ENCODE measurements around the gene TSPAN9. TPM values are rescaled to one million over a fixed set of nuclear protein-coding genes. Genes with fewer than 3 reads are reported as not detected.

The TSPAN9 gene
- total and polyA plus RNA-seq, 9 donors, result 24.9 to 72.3 (median 55.7) TPM

GRCh38 chr12:3299929-3300832, 223.0 kb downstream of the TSPAN9 start:
- Histone ChIP-seq H3K4me1 (ENCODE audit: insufficient read depth) (no peaks in the 10 kb centered on the region), H3K9me3 (no peaks in the 10 kb centered on the region), H3K4me3 (no peak overlapping the region), H3K27me3 (no peaks in the 10 kb centered on the region), H3K36me3 (no peaks in the 10 kb centered on the region), H3K27ac (no peak overlapping the region)
- intact Hi-C loops (cut with DNase I), result loop anchor here (1.0 to 10.0 kb wide), 10 partner anchors 345 to 975 kb away; partner anchors contain the start of gene CCND2 (in 1 of the 4)
- 2 to 3% (median 3%) methylated on average over 31 to 32 of the region's 32 CpGs for WGBS, 3 donors
- TF ChIP-seq POLR2A (IDR thresholded peaks at IDR 0.05) (no peak), CTCF (IDR thresholded peaks at IDR 0.05) (peak; percentile 70 to 86 (median 85)), EP300 (IDR thresholded peaks at IDR 0.05) (no peak)
- DNase-seq, result peak; percentile 81 to 89 (median 85)

- H3K9me3 ChIP-seq, result no peaks in the 10 kb centered on the region
- no peak overlapping the region for H3K4me3 ChIP-seq
- intact Hi-C loops (cut with DNase I), result loop anchor here (1.0 to 10.0 kb wide), 9 partner anchors 344 to 974 kb away; partner anchors contain the start of gene CCND2 (in 1 of the 4)
- H3K36me3 ChIP-seq, result no peaks in the 10 kb centered on the region
- WGBS, 3 donors, result 43 to 50% (median 49%) methylated on average over 10 of the region's 10 CpGs
- no peaks in the 10 kb centered on the region for H3K4me1 ChIP-seq (ENCODE audit: insufficient read depth)
- no peak for DNase-seq
- no peak for TF ChIP-seq EP300 (IDR thresholded peaks at IDR 0.05)
- no peak for TF ChIP-seq POLR2A (IDR thresholded peaks at IDR 0.05)
- TF ChIP-seq CTCF (IDR thresholded peaks at IDR 0.05), result no peak
- H3K27ac ChIP-seq, result no peak overlapping the region
- H3K27me3 ChIP-seq, result no peaks in the 10 kb centered on the region
Observed at GRCh38 chr12:3300833-3301401, 223.7 kb downstream of the TSPAN9 start.

GRCh38 chr12:3302401-3303041, 225.3 kb downstream of the TSPAN9 start:
- Histone ChIP-seq H3K4me1 (ENCODE audit: insufficient read depth) (no peaks in the 10 kb centered on the region), H3K27me3 (no peaks in the 10 kb centered on the region), H3K36me3 (no peaks in the 10 kb centered on the region), H3K27ac (no peak overlapping the region), H3K4me3 (no peak overlapping the region), H3K9me3 (no peaks in the 10 kb centered on the region)
- no peak for TF ChIP-seq POLR2A (IDR thresholded peaks at IDR 0.05)
- TF ChIP-seq CTCF (IDR thresholded peaks at IDR 0.05), result no peak
- no peak for TF ChIP-seq EP300 (IDR thresholded peaks at IDR 0.05)
- intact Hi-C loops (cut with DNase I), result loop anchor here (5.0 to 10.0 kb wide), 7 partner anchors 342 to 972 kb away; partner anchors contain the start of gene CCND2 (in 1 of the 4)
- no peak for DNase-seq
- WGBS, 3 donors, result 68 to 73% (median 72%) methylated on average over 16 of the region's 16 CpGs

- WGBS, 3 donors, result 78 to 81% (median 79%) methylated on average over 18 of the region's 18 CpGs
- TF ChIP-seq CTCF (IDR thresholded peaks at IDR 0.05) (no peak), EP300 (IDR thresholded peaks at IDR 0.05) (no peak), POLR2A (IDR thresholded peaks at IDR 0.05) (no peak)
- Histone ChIP-seq H3K4me3 (no peak overlapping the region), H3K36me3 (no peaks in the 10 kb centered on the region), H3K27ac (no peak overlapping the region), H3K4me1 (ENCODE audit: insufficient read depth) (no peaks in the 10 kb centered on the region), H3K9me3 (no peaks in the 10 kb centered on the region), H3K27me3 (no peaks in the 10 kb centered on the region)
- DNase-seq, result no peak
- intact Hi-C loops (cut with DNase I), result loop anchor here (5.0 to 10.0 kb wide), 7 partner anchors 341 to 971 kb away; partner anchors contain the start of gene CCND2 (in 1 of the 4)
Observed at GRCh38 chr12:3303410-3304136, 226.4 kb downstream of the TSPAN9 start.
